Activated CD8-positive, alpha-beta T cell treated with anti-CD3 and anti-CD28 coated beads for 36 hours (primary cell): ENCODE data around the gene RACK1. TPM values are rescaled to one million over a fixed set of nuclear protein-coding genes. Genes with fewer than 3 reads are reported as not detected.
A peak's percentile ranks its signal among the peaks of the same experiment; 100 is the strongest.

Experiments
- ATAC-seq: fragments of 200-7000 bp; cut with Tn5 transposase; one replicate; pipeline ENCODE4 v1.10.0; 2021; ENCODE audit warnings: mild to moderate bottlenecking, moderate library complexity
- CTCF ChIA-PET: fragments of 350-600 bp; sonication (Branson Sonifier 250); formaldehyde crosslinking; loops from one replicate; lab custom pipeline; 2021; ENCODE audit warnings: antibody characterized with exemption; lab: Charles Lee
- POLR2A ChIA-PET: fragments of 350-600 bp; sonication (Branson Sonifier 250); formaldehyde crosslinking; loops from one replicate; lab custom pipeline; 2021; ENCODE audit warnings: antibody characterized with exemption; lab: Charles Lee
- DNase-seq: peaks from one replicate; pipeline ENCODE4 v3.0.0-alpha.2; 2020
- H3K27ac Mint-ChIP-seq: one replicate; pipeline ENCODE4 v1.8.0; 2021; ENCODE audit warnings: mild to moderate bottlenecking, mixed read lengths
- H3K27me3 Mint-ChIP-seq: one replicate; pipeline ENCODE4 v1.8.0; 2021; ENCODE audit warnings: mixed read lengths
- H3K36me3 Mint-ChIP-seq: one replicate; pipeline ENCODE4 v1.8.0; 2021; ENCODE audit warnings: low read depth, mixed read lengths
- H3K4me1 Mint-ChIP-seq: one replicate; pipeline ENCODE4 v1.8.0; 2021; ENCODE audit warnings: low read depth, mixed read lengths
- H3K4me3 Mint-ChIP-seq: one replicate; pipeline ENCODE4 v1.8.0; 2021; ENCODE audit warnings: mild to moderate bottlenecking, moderate library complexity, mixed read lengths
- H3K9me3 Mint-ChIP-seq: one replicate; pipeline ENCODE4 v1.8.0; 2021; ENCODE audit warnings: mixed read lengths
- CTCF ChIP-seq: fragments of 200-600 bp; IDR thresholded peaks from one replicate; pipeline ENCODE4 v1.8.0; 2022; ENCODE audit warnings: antibody characterized with exemption, mild to moderate bottlenecking
- intact Hi-C: fragments of 100-400 bp; cut with micrococcal nuclease; formaldehyde crosslinking; loops from one replicate; pipeline ENCODE4 v1.10.0; 2022
- microRNA-seq: library from miRNA; unstranded; fragments of <30 nt; microRNA quantifications from one replicate; pipeline ENCODE4 v1.2.0, GENCODE V29; 2022; ENCODE audit warnings: borderline microRNAs expressed, borderline replicate concordance
- total RNA-seq, 2 experiments: library from RNA; stranded (reverse); gene quantifications; one replicate each; pipeline ENCODE4 v1.2.3, GENCODE V29; 2021

RACK1 gene
- total RNA-seq, 2 experiments from 2014 or later: 2,759 to 2,801 TPM

GRCh38 chr5:181188700-181189362 lies 54.9 kb downstream of the RACK1 start:
- intact Hi-C loops: loop anchor here (2.0 kb wide), 1 partner anchor 34 kb away; the partner anchor contains the start of gene TRIM41
- POLR2A ChIA-PET: interaction anchor here (0.6 to 9.3 kb wide), 13 partner anchors 10 to 357 kb away, joined by 3 to 159 read pairs (median 6); partner anchors contain the start of genes RACK1, TRIM41, TRIM52 and TRIM7
- CTCF ChIA-PET: interaction anchor here (1.0 to 7.8 kb wide), 5 partner anchors 16 to 34 kb away, joined by 3 to 80 read pairs (median 3); partner anchors contain the start of genes TRIM41 and TRIM7
- DNase-seq (peak; percentile 86), ATAC-seq (peak; percentile 3)
- peak overlapping the region; percentile 91 for H3K4me3 Mint-ChIP-seq
- TF ChIP-seq CTCF: no peak
- peaks cover 2% of the 10 kb centered on the region for H3K27me3 Mint-ChIP-seq
- peaks cover 34% of the 10 kb centered on the region for H3K4me1 Mint-ChIP-seq
- no peaks in the 10 kb centered on the region for H3K9me3 Mint-ChIP-seq
- H3K36me3 Mint-ChIP-seq: peaks cover 9% of the 10 kb centered on the region
- peak overlapping the region; percentile 97 for H3K27ac Mint-ChIP-seq

- H3K4me1 Mint-ChIP-seq: peaks cover 26% of the 10 kb centered on the region
Measured at GRCh38 chr5:181187500-181188213, 56.0 kb downstream of the RACK1 start.

GRCh38 chr5:181186986-181187499 lies 56.7 kb downstream of the RACK1 start:
- H3K9me3 Mint-ChIP-seq: no peaks in the 10 kb centered on the region
- ATAC-seq (no peak), DNase-seq (no peak)
- H3K27ac Mint-ChIP-seq: peak overlapping the region; percentile 97
- H3K4me1 Mint-ChIP-seq: peaks cover 30% of the 10 kb centered on the region
- POLR2A ChIA-PET: interaction anchor here (0.8 to 9.3 kb wide), 5 partner anchors 14 to 350 kb away, joined by 3 to 159 read pairs (median 8); partner anchors contain the start of genes RACK1 and TRIM7
- CTCF ChIA-PET: interaction anchor here (1.0 to 7.8 kb wide), 2 partner anchors 18 to 19 kb away, joined by 3 to 80 read pairs; partner anchors contain the start of gene TRIM7
- H3K4me3 Mint-ChIP-seq: no peak overlapping the region
- peaks cover 4% of the 10 kb centered on the region for H3K27me3 Mint-ChIP-seq
- peaks cover 6% of the 10 kb centered on the region for H3K36me3 Mint-ChIP-seq
- intact Hi-C loops: no loop called here
- no peak for TF ChIP-seq CTCF

More at GRCh38 chr5:181187500-181188213, 56.0 kb downstream of the RACK1 start:
- no peak for TF ChIP-seq CTCF
- ChIA-PET CTCF (interaction anchor here (1.0 to 7.8 kb wide), 2 partner anchors 17 to 19 kb away, joined by 3 to 80 read pairs; partner anchors contain the start of gene TRIM7), POLR2A (interaction anchor here (0.8 to 9.3 kb wide), 8 partner anchors 15 to 351 kb away, joined by 3 to 159 read pairs (median 10); partner anchors contain the start of genes RACK1, TRIM41 and TRIM7)
- ATAC-seq: no peak
- intact Hi-C loops: loop anchor here (2.0 kb wide), 1 partner anchor 35 kb away; the partner anchor contains the start of gene TRIM41
- DNase-seq: peak; percentile 86
- Mint-ChIP-seq H3K27ac (peak overlapping the region; percentile 97), H3K27me3 (peaks cover 4% of the 10 kb centered on the region), H3K9me3 (no peaks in the 10 kb centered on the region), H3K36me3 (peaks cover 6% of the 10 kb centered on the region), H3K4me3 (peak overlapping the region; percentile 91)

Small RNA genes within 50 kb of the gene (microRNA-seq; reads per million reads assigned to microRNA genes)
- 0.91 reads per million for gene MIR4638

Other genes with a start within 250 kb of the RACK1 start
- gene BTNL9, start 203.6 kb downstream of the RACK1 start, total RNA-seq: not detected
- not detected for gene OR2V1, start 112.7 kb downstream of the RACK1 start, total RNA-seq
- not detected for gene OR2V2, start 96.3 kb downstream of the RACK1 start, total RNA-seq
- gene TRIM7, start 38.7 kb downstream of the RACK1 start, total RNA-seq: 1 to 10 TPM; 1.1 to 3.0 TPM
- 10 to 100 TPM; 30.6 to 31.5 TPM for gene TRIM41, start 20.6 kb downstream of the RACK1 start, total RNA-seq
- gene TRIM52, start 17.2 kb upstream of the RACK1 start, total RNA-seq: 10 to 100 TPM; 13.2 to 13.8 TPM
- gene OR4F3, start 123.4 kb upstream of the RACK1 start, total RNA-seq: not detected